Stimulated activated CD8-positive, alpha-beta memory T cell treated with anti-CD3 and anti-CD28 coated beads, Interleukin-2, amount 100 ng/mL, for 1 hour (primary cell): ENCODE data around the gene ILDR2.

ENCODE experiments used
- DNase-seq, 2 donors: peaks; one replicate each; pipeline ENCODE4 v3.0.0-alpha.2; 2020; ENCODE audit warnings: low read depth in 2 of 2

The ILDR2 gene, protein sequence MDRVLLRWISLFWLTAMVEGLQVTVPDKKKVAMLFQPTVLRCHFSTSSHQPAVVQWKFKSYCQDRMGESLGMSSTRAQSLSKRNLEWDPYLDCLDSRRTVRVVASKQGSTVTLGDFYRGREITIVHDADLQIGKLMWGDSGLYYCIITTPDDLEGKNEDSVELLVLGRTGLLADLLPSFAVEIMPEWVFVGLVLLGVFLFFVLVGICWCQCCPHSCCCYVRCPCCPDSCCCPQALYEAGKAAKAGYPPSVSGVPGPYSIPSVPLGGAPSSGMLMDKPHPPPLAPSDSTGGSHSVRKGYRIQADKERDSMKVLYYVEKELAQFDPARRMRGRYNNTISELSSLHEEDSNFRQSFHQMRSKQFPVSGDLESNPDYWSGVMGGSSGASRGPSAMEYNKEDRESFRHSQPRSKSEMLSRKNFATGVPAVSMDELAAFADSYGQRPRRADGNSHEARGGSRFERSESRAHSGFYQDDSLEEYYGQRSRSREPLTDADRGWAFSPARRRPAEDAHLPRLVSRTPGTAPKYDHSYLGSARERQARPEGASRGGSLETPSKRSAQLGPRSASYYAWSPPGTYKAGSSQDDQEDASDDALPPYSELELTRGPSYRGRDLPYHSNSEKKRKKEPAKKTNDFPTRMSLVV

GRCh38 chr1:166975361-166976129 is at the start of gene ILDR2:
TSS of gene ILDR2 (minus strand) at chr1:166975540. CDS start at chr1:166975268, 272 bp downstream.
- DNase-seq: no peak

DNA sequence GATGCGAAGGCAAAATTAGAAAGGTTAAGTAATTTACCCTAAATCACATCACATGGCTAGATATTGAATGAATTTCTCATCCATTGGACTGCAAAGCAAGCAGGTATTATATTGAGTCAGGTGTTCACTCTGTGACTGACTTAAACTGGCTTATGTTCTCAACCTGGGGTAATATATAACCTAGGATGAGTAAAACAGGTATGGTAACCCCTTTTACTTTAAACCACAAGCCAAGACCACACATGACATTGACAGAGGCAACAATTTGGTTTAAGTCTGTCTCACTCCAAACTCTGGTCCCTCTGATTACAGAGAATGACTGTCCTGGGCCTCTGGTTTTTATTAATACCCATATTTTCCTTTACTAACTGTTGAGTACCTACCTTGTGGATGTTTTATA is 47.0 kb upstream of the ILDR2 start:
- DNase-seq: no peak

DNA sequence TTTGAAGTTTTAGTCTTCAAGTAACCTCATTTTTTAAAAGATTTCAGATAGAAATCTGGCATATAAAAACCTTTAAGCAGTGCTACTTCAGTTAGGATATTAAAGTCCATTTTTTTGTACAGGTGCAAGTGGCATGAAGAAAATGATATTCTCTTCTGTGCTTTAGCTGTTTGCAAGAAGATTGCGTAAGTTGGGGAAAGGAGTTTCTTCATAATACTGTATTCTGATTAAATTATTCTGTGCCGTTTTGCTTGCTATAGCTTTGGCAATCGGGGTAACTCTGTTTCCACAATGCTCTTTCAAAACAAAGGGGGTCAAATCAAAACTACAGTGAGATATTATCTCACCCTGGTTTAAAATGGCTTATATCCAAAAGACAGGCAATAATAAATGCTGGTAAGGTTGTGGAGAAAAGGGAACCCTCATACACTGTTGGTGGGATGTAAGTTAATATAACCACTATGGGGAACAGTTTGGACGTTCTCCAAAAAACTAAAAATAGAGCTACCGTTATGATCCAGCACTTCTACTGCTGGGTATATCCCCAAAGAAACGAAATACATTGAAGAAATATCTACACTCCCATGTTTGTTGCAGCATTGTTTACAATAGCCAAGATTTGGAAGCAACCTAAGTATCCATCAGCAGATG is 40.9 kb upstream of the ILDR2 start:
- DNase-seq: no peak

DNA sequence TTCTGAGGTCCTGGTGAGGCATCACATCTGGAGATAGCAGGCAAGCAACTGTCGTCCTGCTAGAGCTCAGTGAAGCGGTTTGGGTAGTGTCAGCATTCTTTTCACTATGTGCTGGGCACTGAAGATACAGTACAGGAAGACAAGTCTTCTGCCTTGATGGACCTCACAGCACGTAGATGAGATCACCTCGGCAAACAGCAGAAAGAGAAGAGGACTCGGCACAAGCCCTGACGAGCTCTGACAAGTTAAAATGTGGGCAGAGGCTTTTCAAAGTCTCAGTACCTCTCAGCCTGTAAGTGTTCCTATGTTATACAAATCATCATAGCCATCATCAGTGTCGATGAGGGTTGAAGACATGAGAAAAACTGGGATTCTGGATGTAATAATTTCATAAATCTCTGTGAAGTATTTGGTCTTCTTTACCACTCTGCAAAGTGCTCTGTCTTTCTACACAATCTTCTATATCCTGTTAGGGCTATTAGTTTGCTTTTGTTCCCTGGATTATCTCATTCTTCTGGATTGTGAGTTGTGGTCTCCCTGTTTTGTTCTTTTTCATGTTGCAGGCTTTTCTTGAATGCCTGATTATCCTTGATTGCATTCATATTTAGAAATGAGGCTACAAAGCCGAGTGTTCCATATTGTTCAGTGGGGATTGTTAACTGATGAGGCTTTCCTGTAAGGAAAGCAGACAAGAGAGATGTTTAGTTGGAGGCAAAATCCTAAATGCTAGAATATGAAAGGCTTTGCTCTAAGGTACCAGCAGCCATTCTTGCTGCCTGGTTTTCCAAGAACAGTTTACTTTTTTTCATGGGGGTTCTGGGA is 38.0 kb upstream of the ILDR2 start:
- no peak for DNase-seq

DNA sequence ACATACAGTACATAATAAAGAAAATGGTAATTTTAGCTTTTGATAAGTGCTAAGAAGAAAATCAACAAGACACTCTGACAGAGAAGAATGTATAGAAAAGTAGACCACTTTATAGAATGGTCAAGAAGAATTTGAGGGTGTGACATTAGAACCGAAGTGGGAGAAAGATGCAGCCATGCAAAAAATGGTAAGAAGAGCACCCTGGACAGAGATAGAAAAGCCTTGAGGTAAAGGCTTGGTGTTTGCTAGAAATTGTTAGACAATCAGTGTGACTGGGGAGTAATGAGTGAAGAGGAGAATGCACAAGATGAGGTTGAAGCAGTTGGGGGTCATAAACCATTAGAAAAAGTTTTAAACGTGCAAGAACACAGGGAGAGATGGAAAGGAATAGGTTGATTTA is 37.2 kb upstream of the ILDR2 start:
- DNase-seq: no peak

DNA sequence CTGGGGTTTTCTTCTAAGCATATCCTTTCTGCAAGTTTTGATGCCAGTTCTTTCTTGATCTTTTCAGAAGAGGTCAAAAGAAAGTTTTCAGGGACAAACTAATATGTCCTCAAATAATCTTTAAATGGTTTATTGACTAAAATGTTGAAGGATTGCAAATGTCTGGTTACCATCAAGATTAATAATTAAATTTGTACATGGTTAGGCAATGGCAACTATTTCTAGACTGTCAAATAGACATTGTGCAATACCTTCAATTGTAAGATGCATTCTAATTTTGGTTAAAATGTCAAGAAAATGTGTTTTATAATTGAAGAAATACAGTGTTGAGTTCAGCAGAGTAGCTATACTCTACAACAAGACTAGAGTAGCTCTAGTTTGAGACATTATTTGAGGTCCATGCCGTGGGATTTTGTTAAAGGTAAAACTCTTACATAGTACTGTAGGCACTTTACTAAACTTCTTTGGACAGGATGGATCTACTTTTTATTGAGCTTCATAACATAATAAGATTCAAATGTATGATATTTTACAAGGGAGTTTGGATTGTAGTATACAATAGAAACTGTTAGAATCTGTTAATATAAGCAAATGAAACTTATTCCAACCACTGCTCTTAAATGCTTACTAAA is 36.3 kb upstream of the ILDR2 start:
- DNase-seq: no peak

DNA sequence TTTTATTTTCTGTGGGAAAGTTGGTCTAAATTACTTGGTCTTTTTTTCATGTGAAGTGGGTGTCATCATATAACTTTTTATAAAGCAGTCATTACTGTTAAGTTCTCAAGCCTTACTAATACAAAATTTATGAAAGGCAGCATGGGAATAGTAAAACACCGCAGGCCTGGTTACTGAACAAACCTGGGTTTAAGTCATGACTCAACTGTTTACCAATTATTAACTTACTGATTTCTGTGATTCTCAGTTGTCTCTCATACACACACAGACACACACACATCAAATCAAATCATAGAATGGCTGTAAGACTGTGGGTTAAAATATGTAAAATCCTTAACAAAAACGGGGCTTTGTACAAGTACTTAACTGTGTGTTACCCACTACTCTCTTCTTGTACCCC is 28.4 kb upstream of the ILDR2 start:
- DNase-seq: no peak

DNA sequence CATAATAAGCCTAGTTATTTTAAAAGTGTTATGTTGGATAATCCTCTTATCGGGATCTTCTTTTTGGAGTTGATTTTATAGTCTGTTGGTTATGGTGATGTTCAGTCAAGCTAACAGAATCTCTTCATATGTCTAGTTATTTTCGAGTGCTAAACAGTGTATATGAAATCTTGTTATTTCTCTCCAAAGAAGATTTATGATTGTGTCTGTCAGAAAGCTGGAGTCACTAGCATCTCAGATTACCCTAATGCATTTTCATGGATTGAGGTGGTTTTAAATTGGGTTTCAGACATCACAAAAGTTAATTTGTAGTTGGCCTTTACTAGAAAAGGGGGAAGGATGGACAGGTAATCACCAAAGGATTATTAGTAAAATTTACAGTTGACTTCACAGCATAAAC is 27.0 kb upstream of the ILDR2 start:
- no peak for DNase-seq

DNA sequence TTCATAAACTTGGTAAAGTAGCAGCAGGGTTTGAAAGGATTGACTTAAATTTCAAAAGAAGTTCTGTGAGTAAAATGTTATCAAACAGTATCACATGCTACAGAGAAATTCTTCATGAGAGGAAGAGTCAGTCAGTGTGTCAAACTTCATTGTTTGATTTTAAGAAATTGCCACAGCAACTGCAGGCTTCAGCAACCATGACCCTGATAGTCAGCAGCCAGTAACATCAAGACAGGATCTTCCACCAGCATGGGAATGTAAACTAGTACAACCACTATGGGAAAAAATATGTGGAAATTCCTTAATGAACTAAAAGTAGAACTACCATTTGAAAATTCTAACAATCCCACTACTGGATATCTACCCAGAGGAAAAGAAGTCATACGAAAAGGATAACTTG is 25.2 kb upstream of the ILDR2 start:
- no peak for DNase-seq

- no peak for DNase-seq
Measured at GRCh38 chr1:166999500-167000055, 24.2 kb upstream of the ILDR2 start.

DNA sequence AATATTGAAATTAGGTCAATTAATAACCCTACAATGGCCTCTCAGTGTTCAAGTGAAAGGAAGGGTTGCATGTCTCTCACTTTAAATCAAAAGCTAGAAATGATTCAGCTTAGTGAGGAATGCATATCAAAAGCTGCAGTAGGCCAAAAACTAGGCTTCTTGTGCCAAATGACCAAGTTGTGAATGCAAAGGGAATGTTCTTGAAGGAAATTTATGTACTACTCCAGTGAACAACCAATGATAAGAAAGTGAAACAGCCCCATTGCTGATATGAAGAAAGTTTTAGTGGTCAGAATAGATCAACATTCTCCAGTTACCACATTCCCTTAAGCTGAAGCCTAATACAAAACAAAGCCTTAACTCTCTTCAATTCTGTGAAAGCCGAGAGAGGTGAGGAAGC is 23.7 kb upstream of the ILDR2 start:
- no peak for DNase-seq

GRCh38 chr1:166988974-166989515 is 13.7 kb upstream of the ILDR2 start, which contains the start of gene MAEL:
TSS of gene MAEL (plus strand) at chr1:166989280. CDS start at chr1:166989353, 73 bp downstream.
- no peak for DNase-seq

GRCh38 chr1:166981589-166981988 is 6.2 kb upstream of the ILDR2 start:
- DNase-seq: no peak

DNA sequence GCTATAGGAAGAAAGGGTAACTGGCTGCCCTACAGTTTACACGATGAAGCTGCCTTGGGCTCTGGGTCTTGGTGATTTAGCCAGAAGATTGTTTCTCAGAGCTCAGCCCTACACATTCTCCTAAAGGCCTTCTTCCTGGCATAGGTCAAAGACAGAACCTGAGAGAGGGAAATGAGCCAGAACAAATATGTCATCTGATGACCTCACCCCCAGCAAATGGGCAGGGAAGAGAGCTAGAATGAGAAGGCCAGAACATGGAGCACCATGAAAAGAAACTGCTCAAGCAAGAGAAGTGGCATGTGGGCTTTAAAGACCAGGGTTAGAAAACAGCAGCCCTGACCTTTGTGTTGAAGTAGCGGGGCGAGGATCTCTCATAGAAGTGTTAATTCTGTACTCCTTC is 5.5 kb upstream of the ILDR2 start:
- no peak for DNase-seq

DNA sequence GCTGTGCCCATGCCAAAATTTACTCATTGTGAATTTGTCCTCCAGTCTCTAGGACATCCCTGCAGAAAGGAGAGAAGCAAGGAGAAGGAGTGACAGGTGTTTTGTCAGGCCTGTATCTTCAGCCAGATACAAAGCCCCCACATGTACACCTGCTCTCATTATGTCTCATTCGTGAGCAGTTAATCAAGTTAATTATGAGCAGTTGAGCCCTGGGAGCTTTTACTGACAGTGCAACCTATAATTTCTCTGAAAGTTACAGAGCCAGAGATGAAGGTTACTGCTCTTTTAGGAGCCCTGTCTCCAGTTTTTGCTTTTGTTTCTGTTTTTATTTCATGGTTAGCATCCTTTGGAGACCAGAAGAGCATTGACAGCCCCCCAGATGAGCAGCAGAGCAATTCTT is 5.0 kb upstream of the ILDR2 start:
- no peak for DNase-seq

DNA sequence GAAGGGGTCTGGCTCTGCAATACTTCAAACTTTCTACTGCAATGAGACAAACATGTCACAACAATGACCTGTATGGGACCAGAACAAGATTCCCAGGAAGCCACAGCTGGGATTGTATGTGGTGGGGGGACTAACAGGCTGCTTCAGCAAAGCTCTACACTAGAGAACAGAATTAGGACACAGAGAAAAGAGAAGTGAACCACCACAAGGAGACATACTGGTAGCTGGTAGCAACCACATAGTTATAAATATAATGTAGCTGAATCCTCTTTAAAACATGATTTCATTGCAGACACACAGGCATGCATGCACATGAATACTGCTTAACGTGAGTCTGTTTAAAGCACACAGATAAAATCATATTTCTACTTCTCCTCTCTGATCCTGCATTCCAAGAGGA is 3.5 kb upstream of the ILDR2 start:
- DNase-seq: no peak

GRCh38 chr1:166977951-166978350 is 2.6 kb upstream of the ILDR2 start:
- DNase-seq: no peak

- DNase-seq: no peak
Measured at GRCh38 chr1:166974647-166975345, 544 bp downstream of the ILDR2 start.

- DNase-seq: no peak
Measured at GRCh38 chr1:166972826-166973225, 2.5 kb downstream of the ILDR2 start.

GRCh38 chr1:166972193-166972592 is 3.1 kb downstream of the ILDR2 start:
- DNase-seq: no peak
